Upper lobe of left lung (tissue), 4 donors: Measurements from ENCODE around the gene TBL2.

Experiments
- EP300 ChIP-seq, 4 donors: sonication (generic); formaldehyde crosslinking; IDR thresholded peaks; one replicate each; pipeline ENCODE4 v1.5.1; 2017; ENCODE audit warnings: antibody characterized with exemption in 4 of 4, control low read depth in 2 of 4
- POLR2A ChIP-seq, 4 donors: fragments of 450-650 bp; IDR thresholded peaks; one replicate each; pipeline ENCODE4 v1.5.1; 2016 to 2017; ENCODE audit warnings: antibody characterized with exemption in 4 of 4, mild to moderate bottlenecking in 2 of 4
- POLR2AphosphoS5 ChIP-seq, 2 donors: sonication (generic); formaldehyde crosslinking; IDR thresholded peaks; one replicate each; pipeline ENCODE4 v1.5.1; 2017; ENCODE audit warnings: antibody characterized with exemption in 2 of 2
- TF ChIP-seq, protein P1 (sequence below), 6 experiments: fragments of 450-650 bp in 4 of 6; fragments of 200-600 bp in 2 of 6; sonication (generic) in 2 of 6; IDR thresholded peaks; one replicate each; pipeline ENCODE4 v1.5.1; 2016 to 2019; ENCODE audit warnings: antibody characterized with exemption in 6 of 6

DNA sequence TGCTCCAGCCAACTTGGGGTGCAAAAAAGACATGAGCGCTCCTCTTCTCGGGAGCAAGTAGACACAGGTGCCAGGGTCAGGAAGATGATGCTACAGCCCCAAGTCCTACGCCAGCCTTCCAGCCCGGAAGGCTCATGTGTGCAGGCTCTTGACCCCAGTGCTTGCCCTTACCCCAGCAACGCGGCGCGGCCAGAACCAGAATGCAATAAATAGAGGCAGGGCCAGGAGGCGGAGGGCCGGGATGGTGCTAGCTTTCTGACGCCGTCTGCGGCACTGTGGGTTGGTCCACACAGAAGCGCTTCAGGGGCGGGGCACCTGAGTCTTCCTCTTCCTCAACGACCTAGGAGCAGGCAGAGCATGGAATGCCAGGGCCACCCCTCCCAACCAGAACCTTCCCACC, 41.3 kb downstream of the TBL2 start:
- TF ChIP-seq, protein P1, sequence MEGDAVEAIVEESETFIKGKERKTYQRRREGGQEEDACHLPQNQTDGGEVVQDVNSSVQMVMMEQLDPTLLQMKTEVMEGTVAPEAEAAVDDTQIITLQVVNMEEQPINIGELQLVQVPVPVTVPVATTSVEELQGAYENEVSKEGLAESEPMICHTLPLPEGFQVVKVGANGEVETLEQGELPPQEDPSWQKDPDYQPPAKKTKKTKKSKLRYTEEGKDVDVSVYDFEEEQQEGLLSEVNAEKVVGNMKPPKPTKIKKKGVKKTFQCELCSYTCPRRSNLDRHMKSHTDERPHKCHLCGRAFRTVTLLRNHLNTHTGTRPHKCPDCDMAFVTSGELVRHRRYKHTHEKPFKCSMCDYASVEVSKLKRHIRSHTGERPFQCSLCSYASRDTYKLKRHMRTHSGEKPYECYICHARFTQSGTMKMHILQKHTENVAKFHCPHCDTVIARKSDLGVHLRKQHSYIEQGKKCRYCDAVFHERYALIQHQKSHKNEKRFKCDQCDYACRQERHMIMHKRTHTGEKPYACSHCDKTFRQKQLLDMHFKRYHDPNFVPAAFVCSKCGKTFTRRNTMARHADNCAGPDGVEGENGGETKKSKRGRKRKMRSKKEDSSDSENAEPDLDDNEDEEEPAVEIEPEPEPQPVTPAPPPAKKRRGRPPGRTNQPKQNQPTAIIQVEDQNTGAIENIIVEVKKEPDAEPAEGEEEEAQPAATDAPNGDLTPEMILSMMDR (IDR thresholded peaks at IDR 0.05) = no peak
- TF ChIP-seq EP300 (IDR thresholded peaks at IDR 0.05) (no peak), POLR2AphosphoS5 (IDR thresholded peaks at IDR 0.05) (no peak), POLR2A (IDR thresholded peaks at IDR 0.05) (no peak)
